ENCODE data around the gene DDT.
"Not testable (repeated sequence)": the region's sequence is repeated elsewhere in the genome, so short reads cannot be mapped to it uniquely, and the experiment has no call there.

DDT gene

DNA sequence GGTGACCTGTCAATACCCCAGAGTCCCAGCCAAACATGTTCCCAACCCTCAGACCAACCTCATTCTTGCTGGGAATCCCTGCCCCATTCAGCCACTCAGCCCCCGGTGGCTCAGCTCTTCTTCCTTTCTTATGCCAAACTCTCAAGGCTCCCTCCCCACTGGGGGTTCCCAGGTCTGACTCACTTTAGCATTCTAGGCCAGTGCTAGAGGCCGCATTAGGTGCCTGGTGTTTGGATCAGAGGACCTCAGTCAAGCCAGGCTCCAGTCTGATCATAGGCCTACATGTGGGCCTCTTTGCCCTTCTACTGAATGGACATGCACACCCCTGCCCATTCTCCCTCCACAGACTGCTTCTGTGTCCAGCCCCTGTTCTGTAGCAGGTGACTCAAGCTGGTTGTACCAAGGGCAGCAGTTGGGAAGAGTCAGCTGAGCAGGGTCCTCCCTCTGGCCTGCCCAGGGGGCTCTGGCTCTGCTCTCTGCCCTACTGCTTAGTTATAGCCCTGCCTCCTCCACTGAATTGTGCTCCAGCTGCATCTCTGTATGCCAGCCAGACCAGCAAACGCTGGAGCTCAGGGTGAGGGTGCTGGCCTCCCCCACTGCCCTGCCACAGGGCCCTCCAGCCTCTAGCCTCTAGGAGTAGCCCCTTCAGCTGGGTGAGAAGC lies 15.5 kb upstream of the DDT start:
- DNase-seq (ENCODE audit: low read depth in 2 of 2), result not testable (repeated sequence)

DNA sequence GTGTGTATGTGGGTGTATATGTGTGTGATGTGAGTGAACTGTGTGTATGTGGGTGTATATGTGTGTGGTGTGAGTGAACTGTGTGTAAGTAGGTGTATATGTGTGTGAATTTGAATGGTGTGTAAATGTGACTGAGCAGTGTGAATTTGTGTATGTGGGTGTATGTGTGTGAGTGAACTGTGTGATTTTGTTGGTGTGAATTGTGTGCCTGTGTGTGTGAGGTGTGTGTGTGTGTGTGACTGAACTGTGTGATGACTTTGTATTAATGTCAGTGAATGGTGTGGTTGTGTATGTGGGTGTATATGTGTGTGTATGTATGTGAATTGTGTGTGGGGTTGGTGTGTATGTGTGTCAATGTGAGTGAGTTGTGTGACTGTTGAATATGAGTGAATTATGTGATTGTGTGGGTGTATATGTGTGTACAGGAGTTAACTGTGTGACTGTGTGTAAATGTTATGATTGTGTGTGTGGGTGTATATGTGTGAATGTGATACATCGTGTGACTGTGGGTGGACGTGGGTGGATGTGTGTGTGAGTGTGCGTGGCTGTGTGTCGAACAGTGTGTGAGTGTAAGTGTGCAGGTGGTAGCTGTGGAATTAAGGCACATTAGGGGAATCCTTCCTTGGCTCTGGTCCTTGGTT lies 12.4 kb upstream of the DDT start:
- DNase-seq (ENCODE audit: low read depth in 2 of 2), result not testable (repeated sequence)

DNA sequence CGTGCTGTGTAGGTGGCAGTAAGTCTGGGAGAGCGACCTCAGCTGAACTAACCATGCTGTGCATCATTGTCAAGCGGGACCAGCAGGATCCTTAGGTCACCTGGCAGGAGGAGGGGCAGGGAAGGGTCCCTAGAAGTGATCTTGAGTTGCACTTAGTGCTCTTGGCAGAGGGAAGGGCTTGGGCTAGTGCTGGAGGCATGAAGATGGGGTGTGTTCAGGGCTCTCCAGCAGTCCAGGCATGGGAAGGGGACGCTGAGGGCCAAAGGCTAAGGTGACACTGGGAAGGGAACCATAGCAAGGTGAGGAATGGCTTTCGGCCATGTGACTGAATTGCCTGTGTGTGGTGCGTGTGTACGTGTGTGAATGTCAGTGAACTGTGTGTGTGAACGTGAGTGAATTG lies 11.8 kb upstream of the DDT start:
- not testable (repeated sequence) for DNase-seq (ENCODE audit: low read depth in 2 of 2)

DNA sequence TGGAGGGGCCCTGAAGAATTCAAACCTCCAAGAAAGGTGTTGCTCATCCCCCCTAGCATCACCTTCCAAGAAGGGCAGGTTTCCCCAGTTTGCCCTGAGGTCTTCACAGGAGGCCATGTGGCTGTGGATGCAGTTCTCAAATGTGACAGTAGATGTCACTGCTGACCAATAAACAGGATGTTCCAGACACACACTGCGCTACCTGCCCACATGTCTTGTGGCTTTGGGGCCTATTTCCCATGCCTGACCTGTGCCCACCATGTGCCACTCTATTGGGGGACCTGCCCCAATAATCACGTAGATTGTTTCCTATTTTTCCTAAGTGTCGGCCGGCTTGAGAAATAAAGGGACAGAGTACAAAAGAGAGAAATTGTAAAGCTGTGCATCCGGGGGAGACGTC lies 10.2 kb upstream of the DDT start:
- no peak for DNase-seq (ENCODE audit: low read depth in 2 of 2)

DNA sequence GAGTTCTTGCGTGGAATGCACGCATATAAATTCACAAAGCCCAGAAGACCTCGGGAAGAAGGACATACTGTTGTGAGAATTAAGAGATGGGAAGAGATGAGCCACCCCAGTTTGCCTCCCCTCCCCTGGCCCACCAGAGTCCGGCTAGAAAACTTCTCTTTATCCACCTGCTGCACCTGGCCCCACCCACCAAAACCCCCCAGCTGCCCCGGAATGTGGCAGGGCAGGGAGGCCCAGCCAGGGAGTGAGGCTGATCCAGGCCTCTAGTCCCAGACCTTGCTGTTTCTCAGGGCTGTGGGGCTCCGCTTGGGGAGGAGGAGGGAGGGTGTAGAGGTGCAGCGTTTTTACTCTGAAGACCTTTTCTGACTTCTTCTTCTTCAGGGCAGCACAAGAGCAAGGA lies 6.3 kb upstream of the DDT start:
- not testable (repeated sequence) for DNase-seq (ENCODE audit: low read depth in 2 of 2)

DNA sequence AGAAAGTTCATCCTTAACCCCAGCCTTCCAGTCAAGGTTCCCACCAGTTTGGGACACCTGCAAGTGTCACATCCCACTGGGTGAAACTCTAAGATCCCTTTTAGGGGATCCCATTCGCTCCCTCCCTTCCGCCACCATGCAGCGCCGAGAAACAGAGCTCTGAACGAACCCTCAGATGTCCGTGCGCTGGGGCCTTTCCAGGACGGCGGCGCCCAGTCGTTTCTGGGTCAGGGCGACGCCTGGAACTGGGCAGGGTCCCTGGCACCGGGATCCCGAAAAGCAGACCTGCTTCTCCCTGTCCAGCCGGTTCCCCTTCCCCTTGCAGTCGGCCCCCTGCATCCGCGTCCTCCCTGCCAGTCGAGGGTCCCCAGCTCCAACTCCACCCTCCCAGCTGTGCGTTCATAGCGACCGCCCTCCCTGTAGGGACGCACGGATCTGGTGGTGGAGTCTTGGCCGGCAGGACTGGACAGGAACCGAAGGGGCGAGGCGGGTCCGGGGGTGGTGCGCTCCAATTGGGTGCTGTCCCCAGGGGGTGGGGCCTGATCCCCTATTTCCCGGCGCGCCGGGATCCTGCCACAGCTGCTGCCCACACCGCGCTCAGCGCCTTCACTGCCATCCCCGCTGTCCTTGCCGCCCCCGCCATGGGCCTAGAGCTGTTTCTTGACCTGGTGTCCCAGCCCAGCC lies 5.5 kb upstream of the DDT start, which contains the start of gene GSTT2:
TSS of gene GSTT2 (plus strand) at position 578 of the 684 bp plus-strand sequence.
- not testable (repeated sequence) for DNase-seq (ENCODE audit: low read depth in 2 of 2)

DNA sequence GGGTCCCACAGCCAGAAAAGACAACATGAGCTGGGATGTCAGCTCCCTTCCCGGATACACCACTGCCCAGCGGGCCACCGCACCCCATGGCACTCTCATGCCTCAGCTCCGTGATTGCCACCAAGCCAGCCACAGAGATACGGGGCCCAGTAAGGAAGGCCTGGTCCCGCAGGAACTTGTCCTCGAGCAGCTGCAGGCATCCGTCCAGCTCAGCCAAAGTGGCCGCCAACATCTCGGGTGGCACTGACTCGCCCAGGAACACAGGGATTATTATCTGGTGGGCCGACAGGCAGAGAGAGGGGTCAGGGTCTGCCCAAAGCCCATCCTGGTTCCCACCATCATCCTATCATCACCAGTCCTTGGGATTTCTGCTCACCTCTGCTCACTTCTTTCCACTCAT lies 3.1 kb upstream of the DDT start:
- not testable (repeated sequence) for DNase-seq (ENCODE audit: low read depth in 2 of 2)

DNA sequence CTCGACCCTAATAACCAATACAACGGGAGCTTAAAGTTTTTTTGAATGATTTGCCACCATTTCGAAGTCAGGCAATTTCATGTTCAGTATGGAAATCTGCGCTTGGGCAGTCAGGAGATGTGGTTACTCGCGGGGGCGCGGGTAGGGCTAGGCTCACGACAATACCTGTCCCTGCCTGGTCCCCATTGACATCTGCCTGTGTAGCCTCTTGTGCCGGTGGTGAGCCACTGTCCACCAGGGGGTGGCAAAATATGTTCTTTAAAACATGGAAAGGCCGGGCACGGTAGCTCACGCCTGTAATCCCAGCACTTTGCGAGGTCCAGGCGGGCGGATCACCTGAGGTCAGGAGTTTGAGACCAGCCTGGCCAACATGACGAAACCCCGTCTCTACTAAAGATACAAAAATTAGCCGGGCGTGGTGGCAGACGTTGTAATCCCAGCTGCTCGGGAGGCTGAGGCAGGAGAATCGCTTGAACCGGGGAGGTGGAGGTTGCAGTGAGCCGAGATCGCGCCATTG lies 653 bp upstream of the DDT start:
- not testable (repeated sequence) for DNase-seq (ENCODE audit: low read depth in 2 of 2)

DNA sequence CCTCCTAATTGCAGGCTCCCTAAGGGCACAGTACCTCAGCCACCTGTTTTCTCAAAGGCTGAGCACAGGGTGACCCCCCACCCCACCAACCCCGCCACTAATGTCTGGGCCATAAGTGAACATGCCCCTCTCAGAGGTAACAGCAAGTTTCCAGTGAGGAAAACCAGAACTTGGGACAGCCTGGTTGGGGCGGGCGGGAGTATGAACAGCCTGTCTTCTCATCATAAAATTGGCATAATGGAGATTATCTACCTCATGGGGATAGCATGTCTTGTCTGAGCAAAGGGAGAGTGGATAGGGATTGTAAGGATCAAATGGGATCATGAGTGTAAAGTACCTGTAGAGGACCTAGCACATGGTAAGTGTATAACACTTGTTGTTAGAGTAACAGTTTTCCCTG lies 2.3 kb downstream of the DDT start:
- not testable (repeated sequence) for DNase-seq (ENCODE audit: low read depth in 2 of 2)

DNA sequence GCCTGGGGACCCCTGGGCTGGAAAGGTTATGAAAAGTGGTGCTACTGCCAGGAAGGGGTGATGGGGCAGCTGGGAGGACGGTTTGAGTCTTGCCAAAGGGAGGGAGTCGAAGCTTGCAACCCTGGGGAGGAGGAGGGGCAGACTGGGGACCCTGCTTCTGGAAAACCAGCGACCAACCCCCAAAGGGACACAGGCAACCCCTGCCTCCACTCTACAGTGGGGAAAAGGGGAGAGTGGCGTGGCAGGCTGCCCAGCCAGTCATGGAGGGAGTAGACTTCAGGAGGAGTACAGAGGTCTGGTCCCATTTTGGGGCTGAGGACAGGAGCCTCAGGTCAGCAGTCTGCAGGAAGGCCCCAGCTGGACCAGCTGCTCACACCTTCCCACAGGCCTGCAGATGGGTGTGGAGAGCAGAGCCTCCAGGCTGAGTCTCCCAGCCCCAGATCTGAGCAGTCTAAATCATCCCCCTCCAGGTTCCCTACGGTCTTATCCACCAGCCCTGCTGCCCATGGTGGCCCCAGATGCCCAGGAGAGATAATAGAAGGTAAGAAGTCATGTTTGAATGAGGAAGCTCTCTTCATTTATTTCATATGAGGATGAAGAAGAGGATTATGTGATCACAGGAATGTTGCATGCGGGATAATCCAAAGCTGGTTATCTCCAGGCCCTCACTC lies 3.3 kb downstream of the DDT start:
- no peak for DNase-seq (ENCODE audit: low read depth in 2 of 2)

DNA sequence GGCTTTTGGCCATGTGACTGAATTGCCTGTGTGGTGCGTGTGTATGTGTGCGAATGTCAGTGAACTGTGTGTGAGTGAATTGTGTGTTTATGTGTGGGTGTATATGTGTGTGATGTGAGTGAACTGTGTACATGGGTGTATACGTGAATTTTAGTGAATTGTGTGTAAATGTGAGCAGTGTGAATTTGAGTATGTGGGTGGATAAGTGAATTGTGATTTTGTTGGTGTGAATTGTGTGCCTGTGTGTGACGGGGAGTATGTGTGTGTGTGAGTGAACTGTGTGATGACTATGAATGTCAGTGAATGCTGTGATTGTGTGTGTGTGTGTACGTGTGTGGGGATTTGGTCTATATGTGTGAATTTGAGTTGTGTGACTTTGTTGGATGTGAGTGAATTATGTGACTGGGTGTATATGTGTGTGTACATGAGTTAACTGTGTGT lies 4.0 kb downstream of the DDT start:
- DNase-seq (ENCODE audit: low read depth in 2 of 2), result no peak

DNA sequence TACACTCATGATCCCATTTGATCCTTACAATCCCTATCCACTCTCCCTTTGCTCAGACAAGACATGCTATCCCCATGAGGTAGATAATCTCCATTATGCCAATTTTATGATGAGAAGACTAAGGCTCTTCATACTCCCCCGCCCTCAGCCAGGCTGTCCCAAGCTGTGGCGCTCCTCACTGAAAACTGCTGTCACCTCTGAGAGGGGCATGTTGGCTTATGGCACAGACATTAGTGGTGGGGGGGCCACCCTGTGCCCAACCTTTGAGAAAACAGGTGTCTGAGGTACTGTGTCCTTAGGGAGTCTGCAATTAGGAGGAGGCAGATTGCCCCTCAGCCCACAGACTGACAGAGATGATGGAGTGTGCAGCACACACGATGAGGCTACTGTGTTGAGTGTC lies 5.2 kb downstream of the DDT start:
- DNase-seq (ENCODE audit: low read depth in 2 of 2), result no peak

DNA sequence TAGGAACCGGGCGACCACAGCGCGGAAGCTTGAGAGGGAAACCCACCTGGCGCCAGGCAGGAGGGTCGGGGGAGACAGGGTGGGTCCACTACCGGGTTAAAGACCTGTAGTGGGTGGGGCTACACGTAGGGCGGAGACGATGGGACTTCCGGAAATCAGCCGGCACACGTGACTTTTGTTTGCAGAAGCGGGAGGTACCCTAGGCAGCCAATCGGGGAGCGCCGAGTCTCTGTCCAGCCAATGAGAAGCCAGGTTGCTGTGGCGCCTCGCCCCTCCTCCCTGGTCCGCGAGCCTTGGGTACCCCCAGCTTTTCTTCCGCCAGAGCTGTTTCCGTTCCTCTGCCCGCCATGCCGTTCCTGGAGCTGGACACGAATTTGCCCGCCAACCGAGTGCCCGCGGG lies 7.7 kb downstream of the DDT start, which contains the start of gene DDTL:
TSS of gene DDTL (plus strand) at position 321 of the 400 bp plus-strand sequence. CDS start at position 348, 27 bp downstream.
- not testable (repeated sequence) for DNase-seq (ENCODE audit: low read depth in 2 of 2)

DNA sequence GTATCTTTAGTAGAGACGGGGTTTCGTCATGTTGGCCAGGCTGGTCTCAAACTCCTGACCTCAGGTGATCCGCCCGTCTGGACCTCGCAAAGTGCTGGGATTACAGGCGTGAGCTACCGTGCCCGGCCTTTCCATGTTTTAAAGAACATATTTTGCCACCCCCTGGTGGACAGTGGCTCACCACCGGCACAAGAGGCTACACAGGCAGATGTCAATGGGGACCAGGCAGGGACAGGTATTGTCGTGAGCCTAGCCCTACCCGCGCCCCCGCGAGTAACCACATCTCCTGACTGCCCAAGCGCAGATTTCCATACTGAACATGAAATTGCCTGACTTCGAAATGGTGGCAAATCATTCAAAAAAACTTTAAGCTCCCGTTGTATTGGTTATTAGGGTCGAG lies 8.1 kb downstream of the DDT start:
- not testable (repeated sequence) for DNase-seq (ENCODE audit: low read depth in 2 of 2)

DNA sequence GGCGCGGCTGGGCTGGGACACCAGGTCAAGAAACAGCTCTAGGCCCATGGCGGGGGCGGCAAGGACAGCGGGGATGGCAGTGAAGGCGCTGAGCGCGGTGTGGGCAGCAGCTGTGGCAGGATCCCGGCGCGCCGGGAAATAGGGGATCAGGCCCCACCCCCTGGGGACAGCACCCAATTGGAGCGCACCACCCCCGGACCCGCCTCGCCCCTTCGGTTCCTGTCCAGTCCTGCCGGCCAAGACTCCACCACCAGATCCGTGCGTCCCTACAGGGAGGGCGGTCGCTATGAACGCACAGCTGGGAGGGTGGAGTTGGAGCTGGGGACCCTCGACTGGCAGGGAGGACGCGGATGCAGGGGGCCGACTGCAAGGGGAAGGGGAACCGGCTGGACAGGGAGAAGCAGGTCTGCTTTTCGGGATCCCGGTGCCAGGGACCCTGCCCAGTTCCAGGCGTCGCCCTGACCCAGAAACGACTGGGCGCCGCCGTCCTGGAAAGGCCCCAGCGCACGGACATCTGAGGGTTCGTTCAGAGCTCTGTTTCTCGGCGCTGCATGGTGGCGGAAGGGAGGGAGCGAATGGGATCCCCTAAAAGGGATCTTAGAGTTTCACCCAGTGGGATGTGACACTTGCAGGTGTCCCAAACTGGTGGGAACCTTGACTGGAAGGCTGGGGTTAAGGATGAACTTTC lies 13.0 kb downstream of the DDT start, which contains the start of gene GSTT2B:
TSS of gene GSTT2B (minus strand) at position 112 of the 688 bp plus-strand sequence. CDS start at position 48, 64 bp downstream.
- not testable (repeated sequence) for DNase-seq (ENCODE audit: low read depth in 2 of 2)

DNA sequence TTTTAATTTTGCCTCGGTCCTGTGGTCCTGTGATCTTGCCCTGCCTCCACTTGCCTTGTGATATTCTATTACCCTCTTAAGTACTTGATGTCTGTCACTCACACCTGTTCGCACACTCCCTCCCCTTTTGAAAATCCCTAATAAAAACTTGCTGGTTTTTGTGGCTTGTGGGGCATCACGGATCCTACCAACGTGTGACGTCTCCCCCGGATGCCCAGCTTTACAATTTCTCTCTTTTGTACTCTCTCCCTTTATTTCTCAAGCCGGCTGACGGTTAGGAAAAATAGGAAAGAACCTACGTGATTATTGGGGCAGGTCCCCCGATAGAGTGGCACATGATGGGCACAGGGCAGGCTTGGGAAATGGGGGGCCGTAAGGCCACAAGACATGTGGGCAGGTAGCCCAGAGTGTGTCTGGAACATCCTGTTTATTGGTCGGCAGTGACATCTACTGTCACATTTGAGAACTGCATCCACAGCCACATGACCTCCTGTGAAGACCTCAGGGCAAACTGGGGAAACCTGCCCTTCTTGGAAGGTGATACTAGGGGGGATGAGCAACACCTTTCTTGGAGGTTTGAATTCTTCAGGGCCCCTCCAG lies 17.8 kb downstream of the DDT start:
- peak; percentile 64 to 78 for DNase-seq (ENCODE audit: low read depth in 2 of 2)

DNA sequence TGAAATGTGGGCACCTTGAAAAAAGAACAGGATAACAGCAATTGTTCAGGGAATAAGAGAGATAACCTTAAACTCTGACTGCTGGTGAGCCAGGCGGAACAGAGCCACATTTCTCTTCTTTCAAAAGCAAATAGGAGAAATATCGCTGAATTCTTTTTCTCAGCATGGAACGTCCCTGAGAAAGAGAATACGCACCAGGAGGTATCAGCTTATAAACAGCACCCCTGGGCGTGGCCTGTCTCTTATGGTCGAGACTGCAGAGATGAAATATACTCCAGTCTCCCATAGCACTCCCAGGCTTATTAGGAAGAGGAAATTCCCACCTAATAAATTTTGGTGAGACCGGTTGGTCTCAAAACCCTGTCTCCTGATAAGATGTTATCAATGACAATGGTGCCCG lies 18.4 kb downstream of the DDT start:
- not testable (repeated sequence) for DNase-seq (ENCODE audit: low read depth in 2 of 2)

DNA sequence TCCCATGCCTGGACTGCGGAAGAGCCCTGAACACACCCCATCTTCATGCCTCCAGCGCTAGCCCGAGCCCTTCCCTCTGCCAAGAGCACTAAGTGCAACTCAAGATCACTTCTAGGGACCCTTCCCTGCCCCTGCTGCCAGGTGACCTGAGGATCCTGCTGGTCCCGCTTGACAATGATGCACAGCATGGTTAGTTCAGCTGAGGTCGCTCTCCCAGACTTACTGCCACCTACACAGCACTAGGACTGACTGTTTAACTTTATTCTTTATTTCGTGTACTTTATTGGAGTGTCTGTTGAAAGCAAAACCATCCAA lies 19.3 kb downstream of the DDT start:
- DNase-seq (ENCODE audit: low read depth in 2 of 2), result not testable (repeated sequence)

DNA sequence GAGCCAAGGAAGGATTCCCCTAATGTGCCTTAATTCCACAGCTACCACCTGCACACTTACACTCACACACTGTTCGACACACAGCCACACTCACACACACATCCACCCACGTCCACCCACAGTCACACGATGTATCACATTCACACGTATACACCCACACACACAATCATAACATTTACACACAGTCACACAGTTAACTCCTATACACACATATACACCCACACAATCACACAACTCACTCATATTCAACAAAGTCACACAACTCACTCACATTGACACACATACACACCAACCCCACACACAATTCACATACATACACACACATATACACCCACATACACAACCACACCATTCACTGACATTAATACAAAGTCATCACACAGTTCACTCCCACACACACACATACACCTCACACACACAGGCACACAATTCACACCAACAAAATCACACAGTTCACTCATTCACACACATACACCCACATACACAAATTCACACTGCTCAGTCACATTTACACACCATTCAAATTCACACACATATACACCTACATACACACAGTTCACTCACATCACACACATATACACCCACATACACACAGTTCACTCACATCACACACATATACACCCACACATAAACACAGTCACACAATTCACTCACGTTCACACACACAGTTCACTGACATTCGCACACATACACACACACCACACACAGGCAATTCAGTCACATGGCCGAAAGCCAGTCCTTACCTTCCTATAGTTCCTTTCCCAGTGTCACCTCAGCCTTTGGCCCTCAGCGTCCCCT lies 19.8 kb downstream of the DDT start:
- not testable (repeated sequence) for DNase-seq (ENCODE audit: low read depth in 2 of 2)

DNA sequence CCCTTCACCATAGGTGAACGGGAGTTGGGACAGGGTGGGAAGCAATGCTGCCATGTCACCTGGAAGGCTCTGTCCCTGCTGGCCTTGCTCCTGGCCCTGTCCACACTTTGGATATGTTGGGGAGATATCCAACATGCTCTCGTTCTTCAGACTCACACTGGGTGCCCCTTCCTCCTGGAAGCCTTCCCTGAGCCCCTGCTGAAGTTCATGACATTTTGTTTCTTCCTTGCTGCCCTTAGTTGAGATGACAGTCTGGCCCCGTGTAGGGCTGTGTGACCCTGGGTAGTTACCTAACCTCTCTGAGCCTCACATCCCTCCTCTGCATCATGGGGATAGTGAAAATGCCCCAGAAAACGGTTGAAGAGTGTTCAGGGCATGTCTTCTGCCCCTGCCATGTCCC lies 20.8 kb downstream of the DDT start:
- DNase-seq (ENCODE audit: low read depth in 2 of 2), result not testable (repeated sequence)
